Smooth muscle cell (in vitro differentiated cells): ENCODE data around the gene HES1. TPM values are rescaled to one million over a fixed set of nuclear protein-coding genes. Genes with fewer than 3 reads are reported as not detected.
"Not testable (repeated sequence)": the region's sequence is repeated elsewhere in the genome, so short reads cannot be mapped to it uniquely, and the experiment has no call there.

Experiments
- DNase-seq: peaks from one replicate; lab custom pipeline; 2025; ENCODE audit not compliant: unreplicated experiment; lab: John Stamatoyannopoulos, UW
- H2AFZ ChIP-seq: fragments of 200-600 bp; sonication (generic); 2 replicates; pipeline ENCODE4 v1.6.0; 2016; ENCODE audit warnings: antibody characterized with exemption, low read depth, mild to moderate bottlenecking
- H3F3A ChIP-seq: fragments of 200-600 bp; sonication (generic); 2 replicates; pipeline ENCODE4 v1.6.0; 2017; ENCODE audit warnings: antibody characterized with exemption, low read depth
- H3K27ac ChIP-seq: fragments of 200-600 bp; sonication (generic); 2 replicates; pipeline ENCODE4 v1.5.1; 2016; ENCODE audit warnings: low read depth, mild to moderate bottlenecking
- H3K27me3 ChIP-seq: fragments of 200-600 bp; sonication (generic); 2 replicates; pipeline ENCODE4 v1.6.1; 2016; ENCODE audit warnings: low read depth, mild to moderate bottlenecking
- H3K36me3 ChIP-seq: fragments of 200-600 bp; sonication (generic); 2 replicates; pipeline ENCODE4 v1.5.1; 2016; ENCODE audit warnings: low read depth
- H3K4me1 ChIP-seq: fragments of 200-600 bp; sonication (generic); 2 replicates; pipeline ENCODE4 v1.5.1; 2016; ENCODE audit warnings: low read depth
- H3K4me2 ChIP-seq: fragments of 200-600 bp; sonication (generic); 2 replicates; pipeline ENCODE4 v1.6.0; 2016; ENCODE audit warnings: mild to moderate bottlenecking
- H3K4me3 ChIP-seq: fragments of 200-600 bp; sonication (generic); 2 replicates; pipeline ENCODE4 v1.5.1; 2016; ENCODE audit warnings: mild to moderate bottlenecking
- H3K79me2 ChIP-seq: fragments of 200-600 bp; sonication (generic); 2 replicates; pipeline ENCODE4 v1.6.0; 2016; ENCODE audit warnings: low read depth, mild to moderate bottlenecking
- H3K9ac ChIP-seq: fragments of 200-600 bp; sonication (generic); 2 replicates; pipeline ENCODE4 v1.6.0; 2016; ENCODE audit warnings: low read depth
- H3K9me3 ChIP-seq: fragments of 200-600 bp; sonication (generic); replicated peaks from 2 replicates; pipeline ENCODE4 v1.5.1; 2016; ENCODE audit warnings: low read depth
- H4K20me1 ChIP-seq: fragments of 200-600 bp; sonication (generic); 2 replicates; pipeline ENCODE4 v1.6.0; 2016; ENCODE audit warnings: low read depth
- WGBS: methylation state at CpG from one replicate; pipeline ENCODE4 v1.1.7; 2016; ENCODE audit warnings: low lambda C conversion rate; 5-methylcytosine and 5-hydroxymethylcytosine counted together
- polyA plus RNA-seq: library from polyadenylated mRNA; unstranded; fragments of >200 nt; fragmentation: Nextera tagmentation; extraction: Ambion mirVana; gene quantifications from 2 replicates; pipeline ENCODE4 v1.2.1, GENCODE V29; 2016
- total RNA-seq: library from RNA; depleted of rRNA; stranded (reverse); fragments of >200 nt; gene quantifications from 2 replicates; pipeline ENCODE4 v1.2.3, GENCODE V29; 2014
- TF ChIP-seq, protein P1 (sequence below): fragments of 200-600 bp; sonication (generic); IDR thresholded peaks from 2 replicates; pipeline ENCODE4 v1.5.1; 2017; ENCODE audit warnings: borderline replicate concordance, mild to moderate bottlenecking, antibody characterized with exemption; ENCODE audit not compliant: insufficient read depth, poor library complexity, severe bottlenecking

Gene HES1
- total and polyA plus RNA-seq, 2 experiments from 2014 or later, result 59.9 to 69.5 TPM

DNA sequence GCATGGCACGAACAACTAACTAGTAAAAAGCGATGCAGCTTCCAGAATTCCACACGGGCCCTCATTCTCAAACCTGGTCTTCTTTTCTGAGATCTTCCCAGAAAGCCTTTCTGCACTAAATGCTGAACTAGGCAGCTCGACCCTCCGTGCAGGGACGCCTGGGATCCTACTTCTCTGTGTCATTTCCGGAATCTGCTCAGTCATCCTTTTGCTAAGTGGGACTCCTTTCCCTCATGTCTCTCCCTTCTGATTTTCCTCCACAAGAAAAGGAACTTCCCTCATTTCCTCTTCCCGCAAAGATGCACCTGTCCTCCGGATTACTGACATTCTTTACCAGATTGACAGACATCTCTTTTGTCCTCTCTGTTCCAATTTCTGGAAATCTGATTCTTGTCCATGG is 9.2 kb upstream of the HES1 start:
- Histone ChIP-seq H3K27me3 (no peaks in the 10 kb centered on the region), H3K79me2 (no peaks in the 10 kb centered on the region), H4K20me1 (no peaks in the 10 kb centered on the region), H3K9ac (no peak overlapping the region), H3K4me3 (no peak overlapping the region), H3K36me3 (no peaks in the 10 kb centered on the region), H3F3A (peaks cover 13% of the 10 kb centered on the region), H3K9me3 (no peaks in the 10 kb centered on the region), H3K4me2 (no peak overlapping the region), H3K27ac (no peak overlapping the region), H2AFZ (no peak overlapping the region), H3K4me1 (peaks cover 26% of the 10 kb centered on the region)
- 92% methylated on average over 9 of the region's 9 CpGs for WGBS
- TF ChIP-seq, protein P1, sequence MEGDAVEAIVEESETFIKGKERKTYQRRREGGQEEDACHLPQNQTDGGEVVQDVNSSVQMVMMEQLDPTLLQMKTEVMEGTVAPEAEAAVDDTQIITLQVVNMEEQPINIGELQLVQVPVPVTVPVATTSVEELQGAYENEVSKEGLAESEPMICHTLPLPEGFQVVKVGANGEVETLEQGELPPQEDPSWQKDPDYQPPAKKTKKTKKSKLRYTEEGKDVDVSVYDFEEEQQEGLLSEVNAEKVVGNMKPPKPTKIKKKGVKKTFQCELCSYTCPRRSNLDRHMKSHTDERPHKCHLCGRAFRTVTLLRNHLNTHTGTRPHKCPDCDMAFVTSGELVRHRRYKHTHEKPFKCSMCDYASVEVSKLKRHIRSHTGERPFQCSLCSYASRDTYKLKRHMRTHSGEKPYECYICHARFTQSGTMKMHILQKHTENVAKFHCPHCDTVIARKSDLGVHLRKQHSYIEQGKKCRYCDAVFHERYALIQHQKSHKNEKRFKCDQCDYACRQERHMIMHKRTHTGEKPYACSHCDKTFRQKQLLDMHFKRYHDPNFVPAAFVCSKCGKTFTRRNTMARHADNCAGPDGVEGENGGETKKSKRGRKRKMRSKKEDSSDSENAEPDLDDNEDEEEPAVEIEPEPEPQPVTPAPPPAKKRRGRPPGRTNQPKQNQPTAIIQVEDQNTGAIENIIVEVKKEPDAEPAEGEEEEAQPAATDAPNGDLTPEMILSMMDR, result no peak
- no peak for DNase-seq

DNA sequence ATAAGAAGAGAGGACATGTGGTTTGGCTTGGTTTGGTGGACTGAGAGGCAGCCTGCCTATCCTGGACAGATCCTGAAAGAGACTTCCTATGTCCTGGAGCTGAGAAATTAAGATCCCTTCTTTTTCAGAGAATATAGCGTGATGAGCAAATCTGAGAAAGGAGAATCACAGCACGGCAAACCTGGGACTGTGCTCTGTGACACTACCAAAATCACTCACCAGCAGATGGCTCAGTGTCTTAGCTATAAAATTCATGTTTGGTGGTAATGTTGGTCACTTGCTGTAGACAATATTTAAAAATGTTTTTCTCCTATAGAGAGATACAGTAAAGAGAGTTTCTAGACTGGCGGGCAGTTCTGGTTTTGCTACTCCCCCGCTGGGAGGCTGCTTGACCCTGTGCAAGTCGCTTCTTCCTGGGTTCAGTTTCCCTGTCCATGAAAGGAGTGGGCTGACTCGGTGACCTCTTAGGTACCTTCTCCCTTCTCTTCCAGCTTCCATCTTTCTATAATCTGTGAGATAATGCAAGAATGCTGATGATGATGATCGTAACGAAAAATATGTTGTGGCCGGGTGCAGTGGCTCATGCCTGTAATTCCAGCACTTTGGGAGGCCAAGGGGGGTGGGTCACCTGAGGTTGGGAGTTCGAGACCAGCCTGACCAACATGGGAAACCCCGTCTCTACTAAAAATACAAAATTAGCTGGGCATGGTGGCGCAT is 7.6 kb upstream of the HES1 start:
- H3K27ac ChIP-seq, result no peak overlapping the region
- no peaks in the 10 kb centered on the region for H3K36me3 ChIP-seq
- H3K4me2 ChIP-seq, result no peak overlapping the region
- H3K9me3 ChIP-seq, result no peaks in the 10 kb centered on the region
- H3F3A ChIP-seq, result peaks cover 19% of the 10 kb centered on the region
- H3K9ac ChIP-seq, result no peak overlapping the region
- H2AFZ ChIP-seq, result no peak overlapping the region
- H3K4me3 ChIP-seq, result no peak overlapping the region
- peaks cover 40% of the 10 kb centered on the region for H3K4me1 ChIP-seq
- no peaks in the 10 kb centered on the region for H3K79me2 ChIP-seq
- DNase-seq, result no peak
- H4K20me1 ChIP-seq, result no peaks in the 10 kb centered on the region
- TF ChIP-seq, protein P1, result no peak
- no peaks in the 10 kb centered on the region for H3K27me3 ChIP-seq
- 84% methylated on average over 12 of the region's 12 CpGs for WGBS

DNA sequence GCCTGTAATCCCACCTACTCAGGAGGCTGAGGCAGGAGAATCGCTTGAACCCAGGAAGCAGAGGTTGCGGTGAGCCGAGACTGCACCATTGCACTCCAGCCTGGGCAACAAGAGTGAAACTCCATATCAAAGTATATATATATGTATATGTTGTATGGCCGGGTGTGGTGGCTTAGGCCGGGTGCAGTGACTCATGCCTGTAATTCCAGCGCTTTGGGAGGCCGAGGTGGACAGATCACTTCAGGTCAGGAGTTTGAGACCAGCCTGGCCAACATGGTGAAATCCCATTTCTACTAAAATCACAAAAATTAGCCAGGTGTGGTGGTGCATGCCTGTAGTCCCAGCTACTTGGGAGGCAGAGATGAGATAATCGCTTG is 7.0 kb upstream of the HES1 start:
- H4K20me1 ChIP-seq, H2AFZ ChIP-seq, H3K4me2 ChIP-seq, H3K9me3 ChIP-seq, H3K27me3 ChIP-seq, H3K36me3 ChIP-seq, H3K4me3 ChIP-seq, H3K27ac ChIP-seq, H3K9ac ChIP-seq, H3K79me2 ChIP-seq, DNase-seq: not testable (repeated sequence)
- peaks cover 19% of the 10 kb centered on the region for H3F3A ChIP-seq
- H3K4me1 ChIP-seq, result peaks cover 44% of the 10 kb centered on the region
- WGBS, result 92% methylated on average over 8 of the region's 8 CpGs

DNA sequence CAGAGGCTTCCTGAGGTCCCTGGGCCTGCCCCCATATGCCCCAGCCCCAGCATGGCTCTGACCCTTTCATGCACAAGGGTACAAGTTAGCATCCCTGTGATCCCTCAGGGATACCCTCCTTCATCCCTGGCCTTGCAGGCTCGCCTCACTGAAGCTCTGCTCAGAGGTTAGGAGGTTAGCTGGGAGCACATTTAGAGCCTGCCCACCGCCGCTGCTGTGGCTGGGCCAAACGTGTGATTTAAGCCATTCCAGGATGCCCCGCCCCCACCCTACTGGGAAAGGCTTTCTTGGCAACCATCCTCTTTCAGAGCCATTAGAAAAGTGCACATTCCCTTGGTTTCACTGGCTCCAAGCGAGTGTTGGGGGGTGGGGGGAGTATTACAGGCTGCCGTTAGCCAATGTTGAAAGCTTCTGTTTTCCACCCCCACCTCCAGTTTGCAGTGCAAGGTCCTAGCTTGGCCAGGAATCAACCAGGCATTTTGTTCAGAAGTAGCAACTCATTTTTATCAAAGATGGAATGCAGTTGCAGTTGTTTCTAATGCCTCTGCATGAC is 6.3 kb upstream of the HES1 start:
- no peak overlapping the region for H2AFZ ChIP-seq
- H3K79me2 ChIP-seq, result no peaks in the 10 kb centered on the region
- TF ChIP-seq, protein P1, result no peak

More for the DNA sequence above, 6.3 kb upstream of the HES1 start:
- H3K4me1 ChIP-seq, result peaks cover 44% of the 10 kb centered on the region
- peak overlapping the region; percentile 35 for H3K4me3 ChIP-seq
- H3K36me3 ChIP-seq, result no peaks in the 10 kb centered on the region
- H3F3A ChIP-seq, result peaks cover 19% of the 10 kb centered on the region
- H3K27ac ChIP-seq, result no peak overlapping the region
- no peaks in the 10 kb centered on the region for H4K20me1 ChIP-seq
- WGBS, result 11% methylated on average over 7 of the region's 7 CpGs
- no peaks in the 10 kb centered on the region for H3K27me3 ChIP-seq
- no peak overlapping the region for H3K9ac ChIP-seq
- H3K4me2 ChIP-seq, result peak overlapping the region; percentile 48
- no peaks in the 10 kb centered on the region for H3K9me3 ChIP-seq
- no peak for DNase-seq
